WTC11 (cell line): ENCODE data around the gene TINAGL1. TPM values are rescaled to one million over a fixed set of nuclear protein-coding genes. Genes with fewer than 3 reads are reported as not detected.

ENCODE experiments used
- ATAC-seq: fragments of 200-7000 bp; cut with Tn5 transposase; 2 replicates; pipeline ENCODE4 v1.10.0; 2021; ENCODE audit warnings: mild to moderate bottlenecking, moderate library complexity
- CTCF ChIA-PET: fragments of 300-600 bp; sonication (Branson Sonifier 250); formaldehyde crosslinking; loops from one replicate; lab custom pipeline; 2021; ENCODE audit warnings: antibody characterized with exemption; lab: Charles Lee
- POLR2A ChIA-PET: fragments of 350-600 bp; sonication (Branson Sonifier 250); formaldehyde crosslinking; loops from one replicate; lab custom pipeline; 2021; ENCODE audit warnings: antibody characterized with exemption; lab: Charles Lee
- DNase-seq: peaks from one replicate; pipeline ENCODE4 v3.0.0; 2021; ENCODE audit warnings: low spot score
- H3K27ac Mint-ChIP-seq: 2 replicates; pipeline ENCODE4 v1.8.0; 2021; ENCODE audit warnings: mixed read lengths
- H3K27me3 Mint-ChIP-seq: 2 replicates; pipeline ENCODE4 v1.8.0; 2021; ENCODE audit warnings: low read depth, mild to moderate bottlenecking, moderate library complexity, mixed read lengths
- H3K36me3 Mint-ChIP-seq: 2 replicates; pipeline ENCODE4 v1.8.0; 2021; ENCODE audit warnings: mixed read lengths
- H3K4me1 Mint-ChIP-seq: 2 replicates; pipeline ENCODE4 v1.8.0; 2022; ENCODE audit warnings: mixed read lengths
- H3K4me3 Mint-ChIP-seq: 2 replicates; pipeline ENCODE4 v1.8.0; 2021; ENCODE audit warnings: mild to moderate bottlenecking, moderate library complexity, mixed read lengths
- H3K9me3 Mint-ChIP-seq: 2 replicates; pipeline ENCODE4 v1.8.0; 2021; ENCODE audit warnings: mixed read lengths
- ATF2 ChIP-seq: sonication (generic); formaldehyde crosslinking; IDR thresholded peaks from 2 replicates; pipeline ENCODE4 v1.8.1; 2022; ENCODE audit warnings: low read depth, missing genetic modification reagents, borderline replicate concordance
- ATF6 ChIP-seq: sonication (generic); formaldehyde crosslinking; IDR thresholded peaks from 2 replicates; pipeline ENCODE4 v1.8.1; 2023; ENCODE audit warnings: mild to moderate bottlenecking, missing genetic modification reagents
- CREM ChIP-seq: sonication (generic); formaldehyde crosslinking; IDR thresholded peaks from 2 replicates; pipeline ENCODE4 v1.8.1; 2022; ENCODE audit warnings: mild to moderate bottlenecking, missing genetic modification reagents, moderate library complexity
- E2F4 ChIP-seq: sonication (generic); formaldehyde crosslinking; IDR thresholded peaks from 2 replicates; pipeline ENCODE4 v1.8.1; 2022; ENCODE audit warnings: low read depth, mild to moderate bottlenecking, moderate library complexity, missing genetic modification reagents, borderline replicate concordance
- ELF4 ChIP-seq: sonication (generic); formaldehyde crosslinking; IDR thresholded peaks from 2 replicates; pipeline ENCODE4 v1.8.1; 2022; ENCODE audit warnings: low read depth, mild to moderate bottlenecking, moderate library complexity, missing genetic modification reagents
- ESRRA ChIP-seq: sonication (generic); formaldehyde crosslinking; IDR thresholded peaks from 2 replicates; pipeline ENCODE4 v1.8.1; 2022; ENCODE audit warnings: mild to moderate bottlenecking, missing genetic modification reagents, borderline replicate concordance
- JAZF1 ChIP-seq: fragments of 250-450 bp; sonication (Bioruptor Pico); IDR thresholded peaks from 2 replicates; pipeline ENCODE4 v1.9.0; 2021; ENCODE audit warnings: moderate library complexity, mild to moderate bottlenecking, inconsistent platforms
- MAX ChIP-seq: sonication (generic); formaldehyde crosslinking; IDR thresholded peaks from 2 replicates; pipeline ENCODE4 v1.8.0; 2022; ENCODE audit warnings: mild to moderate bottlenecking, missing genetic modification reagents
- MLX ChIP-seq: sonication (generic); formaldehyde crosslinking; IDR thresholded peaks from 2 replicates; pipeline ENCODE4 v1.8.1; 2023; ENCODE audit warnings: mild to moderate bottlenecking, missing genetic modification reagents, moderate library complexity
- MXD4 ChIP-seq: fragments of 250-450 bp; sonication (Bioruptor Pico); IDR thresholded peaks from 2 replicates; pipeline ENCODE4 v1.8.0; 2021; ENCODE audit warnings: mild to moderate bottlenecking, moderate library complexity, borderline replicate concordance
- NR1H2 ChIP-seq: sonication (generic); formaldehyde crosslinking; IDR thresholded peaks from 2 replicates; pipeline ENCODE4 v1.9.0; 2021; ENCODE audit warnings: mild to moderate bottlenecking, moderate library complexity, missing genetic modification reagents
- RELA ChIP-seq: sonication (generic); formaldehyde crosslinking; IDR thresholded peaks from 2 replicates; pipeline ENCODE4 v1.8.1; 2022; ENCODE audit warnings: missing genetic modification reagents, mild to moderate bottlenecking, borderline replicate concordance
- SMAD3 ChIP-seq: sonication (generic); formaldehyde crosslinking; IDR thresholded peaks from 2 replicates; pipeline ENCODE4 v1.8.0; 2022; ENCODE audit warnings: missing genetic modification reagents, mild to moderate bottlenecking, borderline replicate concordance
- SOX15 ChIP-seq: fragments of 250-450 bp; sonication (Bioruptor Pico); IDR thresholded peaks from 2 replicates; pipeline ENCODE4 v1.9.0; 2021; ENCODE audit warnings: mild to moderate bottlenecking
- TP53 ChIP-seq: sonication (generic); formaldehyde crosslinking; IDR thresholded peaks from 2 replicates; pipeline ENCODE4 v1.8.1; 2023; ENCODE audit warnings: mild to moderate bottlenecking, missing genetic modification reagents
- USF1 ChIP-seq: sonication (generic); formaldehyde crosslinking; IDR thresholded peaks from 2 replicates; pipeline ENCODE4 v1.8.0; 2022; ENCODE audit warnings: mild to moderate bottlenecking, missing genetic modification reagents
- ZNF423 ChIP-seq: fragments of 250-450 bp; sonication (Bioruptor Pico); IDR thresholded peaks from 2 replicates; pipeline ENCODE4 v2.1.2; 2022; ENCODE audit warnings: mild to moderate bottlenecking, moderate library complexity
- ZNF512 ChIP-seq: sonication (generic); formaldehyde crosslinking; IDR thresholded peaks from 2 replicates; pipeline ENCODE4 v1.8.1; 2022; ENCODE audit warnings: missing genetic modification reagents, borderline replicate concordance
- ZNF671 ChIP-seq: fragments of 250-450 bp; sonication (Bioruptor Pico); IDR thresholded peaks from 2 replicates; pipeline ENCODE4 v1.8.0; 2021; ENCODE audit warnings: mild to moderate bottlenecking
- total RNA-seq: library from RNA; stranded (reverse); gene quantifications from 3 replicates; pipeline ENCODE4 v1.2.3, GENCODE V29; 2021

Gene TINAGL1
- total RNA-seq, 1 experiment from 2014 or later, result 7.2 TPM

- no peaks in the 10 kb centered on the region for H3K36me3 Mint-ChIP-seq
- CTCF ChIA-PET, result no interaction called here
- DNase-seq, result no peak
These were observed 19.8 kb upstream of the TINAGL1 start for GRCh38 chr1:31556481-31557006.

GRCh38 chr1:31559715-31560114 lies 16.6 kb upstream of the TINAGL1 start:
- H3K36me3 Mint-ChIP-seq, result no peaks in the 10 kb centered on the region
- DNase-seq (no peak), ATAC-seq (no peak)
- H3K27ac Mint-ChIP-seq, result no peak overlapping the region
- no peak for TF ChIP-seq SMAD3
- no peak for TF ChIP-seq MXD4 (CRISPR knock-in tag)
- TF ChIP-seq ESRRA, result no peak
- TF ChIP-seq ELF4 (CRISPR knock-in tag), result no peak
- TF ChIP-seq TP53 (CRISPR knock-in tag), result no peak
- TF ChIP-seq ZNF671, result no peak
- no peak for TF ChIP-seq SOX15
- no peak for TF ChIP-seq NR1H2 (CRISPR knock-in tag)
- no peak for TF ChIP-seq ZNF512 (CRISPR knock-in tag)
- CTCF ChIA-PET, result interaction anchor here (1.1 to 1.2 kb wide), 2 partner anchors 11 to 77 kb away, joined by 3 to 5 read pairs; no protein-coding TSS in a partner anchor
- peaks cover 19% of the 10 kb centered on the region for H3K4me1 Mint-ChIP-seq
- peaks cover 9% of the 10 kb centered on the region; the same call in 1 of the 2 replicates for H3K9me3 Mint-ChIP-seq
- no peak overlapping the region for H3K4me3 Mint-ChIP-seq
- H3K27me3 Mint-ChIP-seq, result no peaks in the 10 kb centered on the region; the same call in 1 of the 2 replicates
- POLR2A ChIA-PET, result no interaction called here

More at GRCh38 chr1:31556481-31557006, 19.8 kb upstream of the TINAGL1 start:
- H3K4me1 Mint-ChIP-seq, result no peaks in the 10 kb centered on the region
- no peak overlapping the region for H3K27ac Mint-ChIP-seq
- TF ChIP-seq RELA (CRISPR knock-in tag), result no peak
- TF ChIP-seq MAX (CRISPR knock-in tag), result no peak
- no peak for TF ChIP-seq SOX15
- TF ChIP-seq NR1H2 (CRISPR knock-in tag), result no peak
- no peak for TF ChIP-seq ZNF671
- no peak for TF ChIP-seq CREM (CRISPR knock-in tag)
- no peak for TF ChIP-seq ATF2 (CRISPR knock-in tag)
- TF ChIP-seq E2F4 (CRISPR knock-in tag), result no peak
- TF ChIP-seq ZNF423 (CRISPR knock-in tag), result no peak
- no peak for TF ChIP-seq JAZF1 (CRISPR knock-in tag)
- TF ChIP-seq ESRRA, result no peak
- TF ChIP-seq MLX (CRISPR knock-in tag), result no peak
- TF ChIP-seq ATF6 (CRISPR knock-in tag), result no peak
- no peak for TF ChIP-seq USF1 (CRISPR knock-in tag)
- no peak for ATAC-seq
- H3K9me3 Mint-ChIP-seq, result peaks cover 9% of the 10 kb centered on the region; the same call in 1 of the 2 replicates
- POLR2A ChIA-PET, result no interaction called here
- no peak overlapping the region for H3K4me3 Mint-ChIP-seq
- no peaks in the 10 kb centered on the region for H3K27me3 Mint-ChIP-seq
